AG04450 (cell line): ENCODE data around the gene ICE2. TPM values are rescaled to one million over a fixed set of nuclear protein-coding genes. Genes with fewer than 3 reads are reported as not detected.

Experiments
- CTCF ChIA-PET: fragments of 300-600, 350-600 bp; formaldehyde crosslinking; extraction: SDS; loops from one replicate; lab custom pipeline; 2022; ENCODE audit warnings: antibody characterized with exemption, inconsistent platforms; lab: Charles Lee
- POLR2A ChIA-PET: fragments of 350-600 bp; formaldehyde crosslinking; extraction: SDS; loops from one replicate; lab custom pipeline; 2021; ENCODE audit warnings: antibody characterized with exemption, inconsistent platforms; lab: Yijun Ruan, JAX
- DNase-seq: peaks from one replicate; pipeline ENCODE4 v3.0.0-alpha.2; 2011; ENCODE audit warnings: low read depth, low spot score
- H3K27ac ChIP-seq: one replicate; pipeline ENCODE4 v1.5.1; 2012; ENCODE audit warnings: low read depth, low read length, control low read depth
- H3K27me3 ChIP-seq: one replicate; pipeline ENCODE4 v1.6.0; 2012; ENCODE audit warnings: low read length; ENCODE audit not compliant: control insufficient read depth, insufficient read depth
- H3K4me3 ChIP-seq: 2 replicates; pipeline ENCODE4 v1.5.1; 2011; ENCODE audit warnings: mild to moderate bottlenecking, low read depth, low read length, control low read depth
- H3K9me3 ChIP-seq: 2 replicates; pipeline ENCODE4 v1.5.1; 2012; ENCODE audit warnings: low read length; ENCODE audit not compliant: control insufficient read depth, insufficient read depth
- polyA plus RNA-seq: library from polyadenylated mRNA; depleted of rRNA; stranded (reverse); fragments of >200 nt; gene quantifications from 2 replicates; pipeline ENCODE4 v1.2.3, GENCODE V29; 2011
- TF ChIP-seq, protein P1 (sequence below): IDR thresholded peaks from 2 replicates; pipeline ENCODE4 v1.5.1; 2011; ENCODE audit warnings: low read depth, low read length, control low read depth, inconsistent platforms

Gene ICE2
- polyA plus RNA-seq, 1 experiment: 29.3 TPM

DNA sequence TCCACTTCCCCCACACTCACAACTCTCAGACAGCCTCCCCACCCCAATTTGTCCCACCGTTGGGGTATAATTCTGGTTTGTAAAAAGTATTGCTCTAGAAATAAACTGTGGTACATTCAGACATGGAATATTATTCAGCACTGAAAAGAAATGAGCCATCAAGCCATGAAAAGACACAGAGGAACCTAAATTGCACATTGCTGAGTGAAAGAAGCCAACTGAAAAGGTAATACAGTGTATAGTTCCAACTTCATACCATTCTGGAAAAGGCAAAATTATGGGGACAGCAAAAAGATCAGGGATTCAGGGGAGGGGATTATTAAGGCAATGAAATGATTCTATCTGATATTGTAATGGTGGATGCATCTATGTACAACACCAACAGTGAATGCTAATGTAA lies 91.6 kb downstream of the ICE2 start:
- Histone ChIP-seq H3K27me3 (no peaks in the 10 kb centered on the region), H3K4me3 (no peak overlapping the region), H3K9me3 (no peaks in the 10 kb centered on the region), H3K27ac (no peak overlapping the region)
- TF ChIP-seq, protein P1, sequence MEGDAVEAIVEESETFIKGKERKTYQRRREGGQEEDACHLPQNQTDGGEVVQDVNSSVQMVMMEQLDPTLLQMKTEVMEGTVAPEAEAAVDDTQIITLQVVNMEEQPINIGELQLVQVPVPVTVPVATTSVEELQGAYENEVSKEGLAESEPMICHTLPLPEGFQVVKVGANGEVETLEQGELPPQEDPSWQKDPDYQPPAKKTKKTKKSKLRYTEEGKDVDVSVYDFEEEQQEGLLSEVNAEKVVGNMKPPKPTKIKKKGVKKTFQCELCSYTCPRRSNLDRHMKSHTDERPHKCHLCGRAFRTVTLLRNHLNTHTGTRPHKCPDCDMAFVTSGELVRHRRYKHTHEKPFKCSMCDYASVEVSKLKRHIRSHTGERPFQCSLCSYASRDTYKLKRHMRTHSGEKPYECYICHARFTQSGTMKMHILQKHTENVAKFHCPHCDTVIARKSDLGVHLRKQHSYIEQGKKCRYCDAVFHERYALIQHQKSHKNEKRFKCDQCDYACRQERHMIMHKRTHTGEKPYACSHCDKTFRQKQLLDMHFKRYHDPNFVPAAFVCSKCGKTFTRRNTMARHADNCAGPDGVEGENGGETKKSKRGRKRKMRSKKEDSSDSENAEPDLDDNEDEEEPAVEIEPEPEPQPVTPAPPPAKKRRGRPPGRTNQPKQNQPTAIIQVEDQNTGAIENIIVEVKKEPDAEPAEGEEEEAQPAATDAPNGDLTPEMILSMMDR: no peak
- DNase-seq: no peak
- ChIA-PET POLR2A (no interaction called here), CTCF (interaction anchor here (0.7 to 0.9 kb wide), 2 partner anchors 28 to 60 kb away, joined by 3 read pairs; no protein-coding TSS in a partner anchor)

DNA sequence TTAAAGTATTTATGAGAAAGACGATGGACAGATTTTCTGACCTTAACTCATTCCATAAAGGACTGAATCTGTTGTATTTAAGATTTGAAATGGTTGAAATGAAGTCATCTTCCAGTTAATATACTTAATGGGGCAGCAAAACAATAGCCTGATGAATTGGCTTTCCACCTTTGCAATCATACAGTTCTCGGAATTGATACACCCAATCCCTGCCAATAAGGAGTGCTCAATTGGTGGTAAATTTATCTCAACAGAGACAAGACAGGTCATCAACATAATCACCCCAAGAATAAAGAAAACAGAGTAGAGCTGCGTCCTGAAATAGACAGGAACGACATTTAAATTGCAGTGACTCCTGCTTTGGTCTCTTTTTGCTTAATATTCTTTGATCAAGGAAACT lies 92.3 kb downstream of the ICE2 start:
- H3K9me3 ChIP-seq: no peaks in the 10 kb centered on the region
- POLR2A ChIA-PET: no interaction called here
- no peaks in the 10 kb centered on the region for H3K27me3 ChIP-seq
- no peak overlapping the region for H3K4me3 ChIP-seq
- TF ChIP-seq, protein P1: no peak
- DNase-seq: no peak
- CTCF ChIA-PET: interaction anchor here (0.9 kb wide), 1 partner anchor 27 kb away, joined by 3 read pairs; no protein-coding TSS in a partner anchor
- H3K27ac ChIP-seq: no peak overlapping the region

GRCh38 chr15:60385620-60386552 lies 93.1 kb downstream of the ICE2 start:
- POLR2A ChIA-PET: interaction anchor here (0.6 to 2.1 kb wide), 2 partner anchors 12 to 29 kb away, joined by 6 to 10 read pairs; no protein-coding TSS in a partner anchor
- CTCF ChIA-PET: interaction anchor here (0.9 to 1.1 kb wide), 2 partner anchors 27 to 58 kb away, joined by 3 to 6 read pairs; no protein-coding TSS in a partner anchor
- TF ChIP-seq, protein P1: no peak
- DNase-seq: no peak
- no peaks in the 10 kb centered on the region for H3K9me3 ChIP-seq
- no peaks in the 10 kb centered on the region for H3K27me3 ChIP-seq
- no peak overlapping the region for H3K4me3 ChIP-seq
- no peak overlapping the region for H3K27ac ChIP-seq

GRCh38 chr15:60384526-60385126 lies 94.3 kb downstream of the ICE2 start:
- no peaks in the 10 kb centered on the region for H3K9me3 ChIP-seq
- no peak overlapping the region for H3K4me3 ChIP-seq
- H3K27me3 ChIP-seq: no peaks in the 10 kb centered on the region
- H3K27ac ChIP-seq: no peak overlapping the region
- ChIA-PET POLR2A (interaction anchor here (2.1 kb wide), 1 partner anchor 11 kb away, joined by 6 read pairs; no protein-coding TSS in a partner anchor), CTCF (interaction anchor here (0.6 to 2.0 kb wide), 4 partner anchors 10 to 136 kb away, joined by 3 to 6 read pairs (median 5); no protein-coding TSS in a partner anchor)
- DNase-seq: no peak
- TF ChIP-seq, protein P1: no peak
